Neural progenitor cell (in vitro differentiated cells): ENCODE data around the gene USP33.

Experiments
- EZH2 ChIP-seq: fragments of 200-600 bp; sonication (generic); IDR thresholded peaks from 2 replicates; pipeline ENCODE4 v1.6.1; 2017; ENCODE audit warnings: antibody characterized with exemption, mild to moderate bottlenecking, moderate library complexity
- TF ChIP-seq, protein P1 (sequence below): fragments of 200-600 bp; sonication (generic); IDR thresholded peaks from 2 replicates; pipeline ENCODE4 v1.5.1; 2017; ENCODE audit warnings: antibody characterized with exemption, mild to moderate bottlenecking

DNA sequence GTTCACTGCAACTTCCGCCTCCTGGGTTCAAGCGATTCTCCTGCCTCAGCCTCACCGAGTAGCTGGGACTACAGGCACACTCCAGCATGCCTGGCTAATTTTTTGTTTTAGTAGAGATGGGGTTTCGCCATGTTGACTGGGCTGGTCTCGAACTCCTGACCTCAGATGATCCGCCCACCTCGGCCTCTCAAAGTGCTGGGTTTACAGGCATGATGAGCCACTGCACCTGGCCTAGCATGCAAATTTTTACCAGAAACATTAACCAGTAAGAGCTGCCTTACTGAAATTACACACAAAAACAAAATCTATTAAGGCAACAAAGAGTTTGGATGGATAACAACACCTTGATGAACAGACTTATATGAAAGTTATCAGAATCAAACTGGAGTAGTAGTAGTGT lies 89.3 kb downstream of the USP33 start:
- no peak for TF ChIP-seq EZH2
- TF ChIP-seq, protein P1, sequence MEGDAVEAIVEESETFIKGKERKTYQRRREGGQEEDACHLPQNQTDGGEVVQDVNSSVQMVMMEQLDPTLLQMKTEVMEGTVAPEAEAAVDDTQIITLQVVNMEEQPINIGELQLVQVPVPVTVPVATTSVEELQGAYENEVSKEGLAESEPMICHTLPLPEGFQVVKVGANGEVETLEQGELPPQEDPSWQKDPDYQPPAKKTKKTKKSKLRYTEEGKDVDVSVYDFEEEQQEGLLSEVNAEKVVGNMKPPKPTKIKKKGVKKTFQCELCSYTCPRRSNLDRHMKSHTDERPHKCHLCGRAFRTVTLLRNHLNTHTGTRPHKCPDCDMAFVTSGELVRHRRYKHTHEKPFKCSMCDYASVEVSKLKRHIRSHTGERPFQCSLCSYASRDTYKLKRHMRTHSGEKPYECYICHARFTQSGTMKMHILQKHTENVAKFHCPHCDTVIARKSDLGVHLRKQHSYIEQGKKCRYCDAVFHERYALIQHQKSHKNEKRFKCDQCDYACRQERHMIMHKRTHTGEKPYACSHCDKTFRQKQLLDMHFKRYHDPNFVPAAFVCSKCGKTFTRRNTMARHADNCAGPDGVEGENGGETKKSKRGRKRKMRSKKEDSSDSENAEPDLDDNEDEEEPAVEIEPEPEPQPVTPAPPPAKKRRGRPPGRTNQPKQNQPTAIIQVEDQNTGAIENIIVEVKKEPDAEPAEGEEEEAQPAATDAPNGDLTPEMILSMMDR = no peak
